K562 (cell line): Measurements from ENCODE around the gene ZDHHC5. TPM values are rescaled to one million over a fixed set of nuclear protein-coding genes. Genes with fewer than 3 reads are reported as not detected.

ENCODE experiments used
- ADNP ChIP-seq: fragments of 200-800 bp; sonication (Bioruptor generic); IDR thresholded peaks from 2 replicates; pipeline ENCODE4 v1.6.1; 2016; ENCODE audit warnings: missing genetic modification characterization, missing compliant biosample characterization
- BRD9 ChIP-seq: fragments of 450-650 bp; IDR thresholded peaks from 2 replicates; pipeline ENCODE4 v1.6.1; 2018; ENCODE audit warnings: low read depth; ENCODE audit not compliant: partially characterized antibody
- CCAR2 ChIP-seq: fragments of 200-400 bp; formaldehyde crosslinking; IDR thresholded peaks from 2 replicates; pipeline ENCODE4 v1.6.1; 2017; ENCODE audit warnings: mild to moderate bottlenecking, low read depth, low read length
- COPS2 ChIP-seq: fragments of 450-650 bp; conservative IDR thresholded peaks from 2 replicates; pipeline ENCODE4 v1.6.1; 2016; ENCODE audit warnings: mild to moderate bottlenecking, moderate library complexity
- MCM2 ChIP-seq: fragments of 450-650 bp; IDR thresholded peaks from 2 replicates; pipeline ENCODE4 v1.6.1; 2017; ENCODE audit warnings: low read depth, mild to moderate bottlenecking
- NCOR1 ChIP-seq: fragments of 450-650 bp; IDR thresholded peaks from 2 replicates; pipeline ENCODE4 v1.6.1; 2016; ENCODE audit warnings: mild to moderate bottlenecking, moderate library complexity
- PYGO2 ChIP-seq: fragments of 450-650 bp; IDR thresholded peaks from 2 replicates; pipeline ENCODE4 v1.6.1; 2016; ENCODE audit warnings: mild to moderate bottlenecking, missing genetic modification characterization, moderate library complexity, missing compliant biosample characterization
- RNF2 ChIP-seq: sonication (generic); IDR thresholded peaks from 2 replicates; pipeline ENCODE4 v1.6.1; 2016
- SIX5 ChIP-seq, 2 experiments: IDR thresholded peaks; 2 replicates each; pipeline ENCODE4 v1.6.1; 2011; ENCODE audit warnings: low read length in 2 of 2, borderline replicate concordance in 1 of 2, low read depth in 1 of 2, mild to moderate bottlenecking in 1 of 2, moderate library complexity in 1 of 2; ENCODE audit not compliant: insufficient read depth in 1 of 2
- SP1 ChIP-seq: sonication (generic); formaldehyde crosslinking; IDR thresholded peaks from 2 replicates; pipeline ENCODE4 v1.8.1; 2022; ENCODE audit warnings: mild to moderate bottlenecking, missing genetic modification reagents
- ZBTB7A ChIP-seq: IDR thresholded peaks from 2 replicates; pipeline ENCODE4 v1.6.1; 2011; ENCODE audit warnings: low read depth, mild to moderate bottlenecking, low read length, moderate library complexity, borderline replicate concordance; ENCODE audit not compliant: control insufficient read depth
- polyA plus RNA-seq, 8 experiments: library from polyadenylated mRNA; depleted of rRNA in 4 of 8; stranded (reverse) in 5 of 8; unstranded in 3 of 8; fragments of >200 nt; fragmentation: Nextera tagmentation in 2 of 8; fragmentation: Illumina TruSeq in 1 of 8; extraction: Ambion mirVana in 2 of 8; extraction: Trizol in 1 of 8; gene quantifications; 2 replicates each; pipeline versions ENCODE4 v1.2.1 to v1.2.3, GENCODE V29; 2011 to 2014; ENCODE audit warnings: inconsistent platforms in 1 of 8, missing spikeins in 1 of 8
- total RNA-seq, 7 experiments: library from RNA; depleted of rRNA in 6 of 7; stranded (reverse); fragments of >200 nt in 6 of 7; fragmentation: Illumina TruSeq in 2 of 7; extraction: Trizol in 2 of 7; gene quantifications; 2 replicates each; pipeline versions ENCODE4 v1.2.1 to v1.2.3, GENCODE V29; 2011 to 2021; ENCODE audit warnings: low replicate concordance in 1 of 7
- TF ChIP-seq, protein P1 (sequence below): fragments of 450-650 bp; IDR thresholded peaks from 2 replicates; pipeline ENCODE4 v1.6.1; 2016; ENCODE audit warnings: low read depth, mild to moderate bottlenecking, moderate library complexity
- TF ChIP-seq, protein P2 (sequence below): fragments of 450-650 bp; IDR thresholded peaks from 2 replicates; pipeline ENCODE4 v1.6.1; 2018; ENCODE audit warnings: mild to moderate bottlenecking, low read depth; ENCODE audit not compliant: partially characterized antibody
- TF ChIP-seq, protein P3 (sequence below): fragments of 450-650 bp; formaldehyde crosslinking; IDR thresholded peaks from 2 replicates; pipeline ENCODE4 v1.4.0; 2020; ENCODE audit warnings: mild to moderate bottlenecking
- TF ChIP-seq, protein P4 (sequence below): sonication (generic); IDR thresholded peaks from 2 replicates; pipeline ENCODE4 v1.6.1; 2016
- TF ChIP-seq, protein P5 (sequence below): fragments of 250-450 bp; sonication (Bioruptor Pico); IDR thresholded peaks from 2 replicates; pipeline ENCODE4 v1.5.0; 2021; ENCODE audit warnings: mild to moderate bottlenecking, moderate library complexity
- TF ChIP-seq, protein P6 (sequence below): fragments of 200-400 bp; formaldehyde crosslinking; IDR thresholded peaks from 2 replicates; pipeline ENCODE4 v1.6.1; 2017; ENCODE audit warnings: mild to moderate bottlenecking, low read depth, low read length, moderate library complexity

ZDHHC5 gene
- total and polyA plus RNA-seq, 9 of the 15 experiments (the other 6 are each of a cell fraction or from before 2014, with no cell fraction given) = 3.8 to 64.2 (median 35.9) TPM

DNA sequence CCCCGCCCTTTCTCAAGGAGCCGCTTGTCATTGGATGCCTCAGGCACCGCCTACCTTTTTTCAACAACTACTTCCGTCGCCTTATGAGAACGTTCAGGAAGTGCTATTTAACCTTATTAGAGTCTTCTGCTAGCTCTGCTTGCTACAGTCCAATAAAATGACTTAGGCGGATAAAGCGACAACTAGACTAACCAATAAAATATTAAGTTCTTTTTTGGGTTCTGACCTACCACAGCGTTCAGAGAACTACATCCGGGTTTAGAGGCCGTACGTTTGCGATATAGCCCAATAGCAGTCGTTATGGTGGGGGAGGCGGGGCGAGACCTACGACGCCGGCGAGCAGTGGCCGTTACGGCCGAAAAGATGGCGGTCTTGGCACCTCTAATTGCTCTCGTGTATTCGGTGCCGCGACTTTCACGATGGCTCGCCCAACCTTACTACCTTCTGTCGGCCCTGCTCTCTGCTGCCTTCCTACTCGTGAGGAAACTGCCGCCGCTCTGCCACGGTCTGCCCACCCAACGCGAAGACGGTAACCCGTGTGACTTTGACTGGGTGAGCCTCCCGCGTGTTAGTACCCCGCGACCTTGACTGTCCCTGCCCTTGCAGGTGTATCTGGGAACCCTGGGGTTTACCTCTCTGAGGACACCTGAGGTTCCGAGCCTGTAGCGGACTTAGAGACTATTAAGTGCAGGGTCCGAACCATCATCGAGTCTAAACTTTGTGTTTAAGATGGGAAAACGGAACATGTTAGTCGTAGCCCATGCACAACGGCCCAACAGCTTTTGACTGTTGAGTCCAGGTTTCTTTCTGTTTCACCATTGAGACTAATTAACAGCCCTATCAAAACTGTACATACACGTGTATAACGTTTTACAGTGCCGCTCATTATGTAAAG lies 44.6 kb downstream of the ZDHHC5 start, which contains the start of gene TMX2 (continued):
- TF ChIP-seq SP1 (CRISPR knock-in tag) = peak; percentile 42
- TF ChIP-seq CCAR2 = no peak
- no peak for TF ChIP-seq NCOR1
- no peak for TF ChIP-seq SIX5 (IDR thresholded peaks at IDR 0.05; ENCODE audit: borderline replicate concordance in 1 of 2, insufficient read depth in 1 of 2, low read depth in 1 of 2, low read length in 2 of 2)
- TF ChIP-seq COPS2 = no peak
- TF ChIP-seq MCM2 = no peak
- no peak for TF ChIP-seq ADNP (tag)
- TF ChIP-seq, protein P1, sequence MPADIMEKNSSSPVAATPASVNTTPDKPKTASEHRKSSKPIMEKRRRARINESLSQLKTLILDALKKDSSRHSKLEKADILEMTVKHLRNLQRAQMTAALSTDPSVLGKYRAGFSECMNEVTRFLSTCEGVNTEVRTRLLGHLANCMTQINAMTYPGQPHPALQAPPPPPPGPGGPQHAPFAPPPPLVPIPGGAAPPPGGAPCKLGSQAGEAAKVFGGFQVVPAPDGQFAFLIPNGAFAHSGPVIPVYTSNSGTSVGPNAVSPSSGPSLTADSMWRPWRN = no peak
- no peak for TF ChIP-seq PYGO2
- TF ChIP-seq, protein P2, sequence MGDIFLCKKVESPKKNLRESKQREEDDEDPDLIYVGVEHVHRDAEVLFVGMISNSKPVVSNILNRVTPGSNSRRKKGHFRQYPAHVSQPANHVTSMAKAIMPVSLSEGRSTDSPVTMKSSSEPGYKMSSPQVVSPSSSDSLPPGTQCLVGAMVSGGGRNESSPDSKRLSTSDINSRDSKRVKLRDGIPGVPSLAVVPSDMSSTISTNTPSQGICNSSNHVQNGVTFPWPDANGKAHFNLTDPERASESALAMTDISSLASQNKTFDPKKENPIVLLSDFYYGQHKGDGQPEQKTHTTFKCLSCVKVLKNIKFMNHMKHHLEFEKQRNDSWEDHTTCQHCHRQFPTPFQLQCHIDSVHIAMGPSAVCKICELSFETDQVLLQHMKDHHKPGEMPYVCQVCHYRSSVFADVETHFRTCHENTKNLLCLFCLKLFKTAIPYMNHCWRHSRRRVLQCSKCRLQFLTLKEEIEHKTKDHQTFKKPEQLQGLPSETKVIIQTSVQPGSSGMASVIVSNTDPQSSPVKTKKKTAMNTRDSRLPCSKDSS = no peak
- TF ChIP-seq, protein P3, sequence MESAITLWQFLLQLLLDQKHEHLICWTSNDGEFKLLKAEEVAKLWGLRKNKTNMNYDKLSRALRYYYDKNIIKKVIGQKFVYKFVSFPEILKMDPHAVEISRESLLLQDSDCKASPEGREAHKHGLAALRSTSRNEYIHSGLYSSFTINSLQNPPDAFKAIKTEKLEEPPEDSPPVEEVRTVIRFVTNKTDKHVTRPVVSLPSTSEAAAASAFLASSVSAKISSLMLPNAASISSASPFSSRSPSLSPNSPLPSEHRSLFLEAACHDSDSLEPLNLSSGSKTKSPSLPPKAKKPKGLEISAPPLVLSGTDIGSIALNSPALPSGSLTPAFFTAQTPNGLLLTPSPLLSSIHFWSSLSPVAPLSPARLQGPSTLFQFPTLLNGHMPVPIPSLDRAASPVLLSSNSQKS (CRISPR knock-in tag) = no peak
- no peak for TF ChIP-seq RNF2
- TF ChIP-seq, protein P4, sequence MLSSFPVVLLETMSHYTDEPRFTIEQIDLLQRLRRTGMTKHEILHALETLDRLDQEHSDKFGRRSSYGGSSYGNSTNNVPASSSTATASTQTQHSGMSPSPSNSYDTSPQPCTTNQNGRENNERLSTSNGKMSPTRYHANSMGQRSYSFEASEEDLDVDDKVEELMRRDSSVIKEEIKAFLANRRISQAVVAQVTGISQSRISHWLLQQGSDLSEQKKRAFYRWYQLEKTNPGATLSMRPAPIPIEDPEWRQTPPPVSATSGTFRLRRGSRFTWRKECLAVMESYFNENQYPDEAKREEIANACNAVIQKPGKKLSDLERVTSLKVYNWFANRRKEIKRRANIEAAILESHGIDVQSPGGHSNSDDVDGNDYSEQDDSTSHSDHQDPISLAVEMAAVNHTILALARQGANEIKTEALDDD = no peak
- TF ChIP-seq, protein P5, sequence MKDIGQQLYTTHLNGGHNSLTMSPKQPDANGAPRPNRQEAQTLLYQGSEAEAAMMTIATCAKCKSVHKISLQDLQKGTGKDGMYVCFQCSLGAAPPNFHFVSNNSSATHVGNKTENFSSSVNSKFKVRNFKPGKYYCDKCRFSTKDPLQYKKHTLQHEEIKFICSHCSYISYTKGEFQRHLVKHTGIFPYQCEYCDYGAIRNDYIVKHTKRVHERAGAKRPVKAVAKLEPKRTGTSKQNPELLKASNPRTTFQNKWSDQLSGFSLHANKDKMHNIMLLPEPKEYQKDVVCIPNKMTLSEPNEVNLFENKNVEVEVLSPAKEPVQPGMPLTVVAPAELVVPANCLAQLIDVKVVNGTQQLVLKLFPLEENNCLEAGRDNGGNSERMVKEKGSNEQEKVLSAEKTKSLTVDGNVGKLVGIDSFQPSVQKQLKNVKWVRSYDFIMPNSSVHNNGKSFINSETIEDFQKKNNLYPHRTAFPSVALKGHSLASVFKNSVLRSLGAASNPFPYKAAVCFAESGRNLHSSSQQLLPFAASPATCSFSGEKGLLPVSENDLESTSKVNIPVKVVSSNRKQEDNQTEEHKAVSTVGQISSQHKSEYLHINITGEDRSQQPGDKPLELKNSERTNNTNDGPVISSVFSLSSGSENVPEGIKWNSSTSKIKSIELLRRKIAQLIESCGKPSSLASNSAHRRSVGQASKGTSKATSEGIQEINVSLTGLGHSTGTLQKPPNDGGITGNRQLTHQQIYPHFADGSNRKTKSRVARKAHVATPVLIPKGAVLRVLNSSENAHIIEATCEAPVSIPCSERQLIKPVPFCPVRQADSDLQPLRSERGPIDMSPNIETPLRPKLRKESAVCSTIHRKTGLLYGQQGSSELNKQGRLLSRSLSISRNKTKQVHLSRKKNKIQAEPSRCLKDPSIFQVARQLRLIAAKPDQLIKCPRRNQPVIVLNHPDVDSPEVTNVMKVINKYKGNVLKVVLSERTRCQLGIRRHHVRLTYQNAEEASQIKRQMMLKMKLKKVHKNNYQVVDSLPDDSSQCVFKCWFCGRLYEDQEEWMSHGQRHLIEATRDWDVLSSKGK (CRISPR knock-in tag) = no peak; the same call in 1 of the 2 replicates
- TF ChIP-seq, protein P6, sequence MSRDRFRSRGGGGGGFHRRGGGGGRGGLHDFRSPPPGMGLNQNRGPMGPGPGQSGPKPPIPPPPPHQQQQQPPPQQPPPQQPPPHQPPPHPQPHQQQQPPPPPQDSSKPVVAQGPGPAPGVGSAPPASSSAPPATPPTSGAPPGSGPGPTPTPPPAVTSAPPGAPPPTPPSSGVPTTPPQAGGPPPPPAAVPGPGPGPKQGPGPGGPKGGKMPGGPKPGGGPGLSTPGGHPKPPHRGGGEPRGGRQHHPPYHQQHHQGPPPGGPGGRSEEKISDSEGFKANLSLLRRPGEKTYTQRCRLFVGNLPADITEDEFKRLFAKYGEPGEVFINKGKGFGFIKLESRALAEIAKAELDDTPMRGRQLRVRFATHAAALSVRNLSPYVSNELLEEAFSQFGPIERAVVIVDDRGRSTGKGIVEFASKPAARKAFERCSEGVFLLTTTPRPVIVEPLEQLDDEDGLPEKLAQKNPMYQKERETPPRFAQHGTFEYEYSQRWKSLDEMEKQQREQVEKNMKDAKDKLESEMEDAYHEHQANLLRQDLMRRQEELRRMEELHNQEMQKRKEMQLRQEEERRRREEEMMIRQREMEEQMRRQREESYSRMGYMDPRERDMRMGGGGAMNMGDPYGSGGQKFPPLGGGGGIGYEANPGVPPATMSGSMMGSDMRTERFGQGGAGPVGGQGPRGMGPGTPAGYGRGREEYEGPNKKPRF = no peak
- TF ChIP-seq ZBTB7A = no peak
- peak; percentile 53 for TF ChIP-seq BRD9
